KMS-11 (cell line): ENCODE measurements around the gene HLA-DPB1.
A peak's percentile ranks its signal among the peaks of the same experiment; 100 is the strongest.
"Not testable (repeated sequence)": the region's sequence is repeated elsewhere in the genome, so short reads cannot be mapped to it uniquely, and the experiment has no call there.

Source experiments
- H2AFZ ChIP-seq: fragments of 200-600 bp; sonication (generic); 2 replicates; pipeline ENCODE4 v1.6.1; 2016; ENCODE audit warnings: antibody characterized with exemption, mixed run types, low read depth
- H3K27ac ChIP-seq: fragments of 200-600 bp; sonication (generic); 2 replicates; pipeline ENCODE4 v1.6.1; 2016; ENCODE audit warnings: mild to moderate bottlenecking, mixed run types
- H3K27me3 ChIP-seq: fragments of 200-600 bp; sonication (generic); 2 replicates; pipeline ENCODE4 v1.6.1; 2017; ENCODE audit warnings: mild to moderate bottlenecking, low read depth, mixed run types, moderate library complexity; ENCODE audit not compliant: insufficient read depth
- H3K36me3 ChIP-seq: fragments of 200-600 bp; sonication (generic); 2 replicates; pipeline ENCODE4 v1.6.1; 2017; ENCODE audit warnings: mild to moderate bottlenecking, mixed run types; ENCODE audit not compliant: insufficient read depth
- H3K4me1 ChIP-seq: fragments of 200-600 bp; sonication (generic); 2 replicates; pipeline ENCODE4 v1.6.1; 2016; ENCODE audit warnings: mild to moderate bottlenecking, low read depth, mixed run types; ENCODE audit not compliant: poor library complexity, severe bottlenecking
- H3K4me2 ChIP-seq: fragments of 200-600 bp; sonication (generic); 2 replicates; pipeline ENCODE4 v1.7.0; 2016; ENCODE audit warnings: mild to moderate bottlenecking, mixed run types
- H3K4me3 ChIP-seq: fragments of 200-600 bp; sonication (generic); IDR thresholded peaks from 2 replicates; pipeline ENCODE4 v1.6.1; 2017; ENCODE audit warnings: low read depth, low read length, mixed read lengths; ENCODE audit not compliant: insufficient read depth
- H3K79me2 ChIP-seq: fragments of 200-600 bp; sonication (generic); 2 replicates; pipeline ENCODE4 v1.6.1; 2016; ENCODE audit warnings: low read depth, mixed run types; ENCODE audit not compliant: insufficient read depth
- H3K9ac ChIP-seq: fragments of 200-600 bp; sonication (generic); 2 replicates; pipeline ENCODE4 v1.6.1; 2016; ENCODE audit warnings: mild to moderate bottlenecking, mixed run types
- H4K20me1 ChIP-seq: fragments of 200-600 bp; sonication (generic); 2 replicates; pipeline ENCODE4 v1.6.1; 2016; ENCODE audit warnings: mild to moderate bottlenecking, mixed run types; ENCODE audit not compliant: insufficient read depth
- CTCF ChIP-seq: fragments of 200-600 bp; sonication (generic); conservative IDR thresholded peaks from 2 replicates; pipeline ENCODE4 v1.6.1; 2017; ENCODE audit warnings: low read depth, mild to moderate bottlenecking, antibody characterized with exemption, low read length, moderate library complexity, mixed read lengths

HLA-DPB1 gene

DNA sequence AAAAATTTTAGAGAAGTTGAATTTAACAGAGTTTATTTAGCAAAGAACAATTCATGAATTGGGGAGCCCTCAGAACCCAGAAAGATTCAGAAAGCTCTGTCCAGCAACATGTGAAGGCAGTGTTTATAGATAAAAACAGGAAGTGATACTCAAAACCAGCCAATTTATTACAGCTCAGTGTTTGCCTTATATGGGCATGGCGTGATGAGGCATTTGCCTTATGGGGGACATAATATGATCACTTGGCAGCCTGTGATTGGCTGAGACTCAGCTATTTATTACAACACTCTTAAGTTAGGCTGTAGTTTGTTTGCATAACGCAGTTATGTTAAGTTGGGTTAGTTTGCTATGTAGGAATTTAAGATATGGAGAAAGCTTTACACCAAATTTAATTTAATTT, 13.8 kb upstream of the HLA-DPB1 start:
- no peaks in the 10 kb centered on the region for H3K27me3 ChIP-seq
- no peaks in the 10 kb centered on the region for H4K20me1 ChIP-seq
- 0 out of 2 replicates have a peak overlapping the region, but pooled peaks have one; percentile 9 for H3K4me2 ChIP-seq
- no peak overlapping the region for H3K9ac ChIP-seq
- no peak overlapping the region for H3K4me3 ChIP-seq
- H2AFZ ChIP-seq: no peak overlapping the region
- no peaks in the 10 kb centered on the region for H3K79me2 ChIP-seq
- peaks cover 7% of the 10 kb centered on the region for H3K4me1 ChIP-seq
- TF ChIP-seq CTCF: no peak
- H3K36me3 ChIP-seq: no peaks in the 10 kb centered on the region
- H3K27ac ChIP-seq: no peak overlapping the region

- H3K79me2 ChIP-seq, H3K27me3 ChIP-seq, H3K4me2 ChIP-seq, H3K36me3 ChIP-seq, H3K9ac ChIP-seq, H4K20me1 ChIP-seq, H3K4me3 ChIP-seq, H3K4me1 ChIP-seq, H3K27ac ChIP-seq, H2AFZ ChIP-seq: not testable (repeated sequence)
Observed at GRCh38 chr6:33063435-33063834, 12.4 kb upstream of the HLA-DPB1 start.

GRCh38 chr6:33064723-33065122, 11.1 kb upstream of the HLA-DPB1 start:
- Histone ChIP-seq H3K27ac (no peak overlapping the region), H3K4me2 (no peak overlapping the region), H3K79me2 (no peaks in the 10 kb centered on the region), H3K4me1 (peaks cover 7% of the 10 kb centered on the region), H3K9ac (no peak overlapping the region), H3K27me3 (no peaks in the 10 kb centered on the region), H3K36me3 (no peaks in the 10 kb centered on the region), H2AFZ (no peak overlapping the region), H4K20me1 (no peaks in the 10 kb centered on the region), H3K4me3 (no peak overlapping the region)
- TF ChIP-seq CTCF: no peak

- H3K9ac ChIP-seq: no peak overlapping the region
- no peaks in the 10 kb centered on the region for H3K36me3 ChIP-seq
- no peaks in the 10 kb centered on the region for H3K79me2 ChIP-seq
- no peaks in the 10 kb centered on the region for H4K20me1 ChIP-seq
- H3K27me3 ChIP-seq: no peaks in the 10 kb centered on the region
- no peak overlapping the region for H3K4me2 ChIP-seq
- TF ChIP-seq CTCF: no peak
- peaks cover 7% of the 10 kb centered on the region for H3K4me1 ChIP-seq
- H3K4me3 ChIP-seq: no peak overlapping the region
- no peak overlapping the region for H3K27ac ChIP-seq
- no peak overlapping the region for H2AFZ ChIP-seq
Observed at GRCh38 chr6:33065312-33065711, 10.5 kb upstream of the HLA-DPB1 start.

GRCh38 chr6:33066917-33067521, 8.8 kb upstream of the HLA-DPB1 start:
- Histone ChIP-seq H3K36me3 (no peaks in the 10 kb centered on the region), H3K4me1 (peaks cover 2% of the 10 kb centered on the region), H3K79me2 (no peaks in the 10 kb centered on the region), H3K27me3 (no peaks in the 10 kb centered on the region), H2AFZ (no peak overlapping the region), H3K9ac (no peak overlapping the region), H3K4me3 (no peak overlapping the region), H3K4me2 (no peak overlapping the region), H4K20me1 (no peaks in the 10 kb centered on the region), H3K27ac (no peak overlapping the region)
- TF ChIP-seq CTCF: no peak
